Type B pancreatic cell (in vitro differentiated cells): ENCODE data around the gene ARMH1. TPM values are rescaled to one million over a fixed set of nuclear protein-coding genes. Genes with fewer than 3 reads are reported as not detected.

Experiments
- DNase-seq: peaks from one replicate; pipeline ENCODE4 v3.0.0; 2021; ENCODE audit warnings: mixed read lengths; ENCODE audit not compliant: unreplicated experiment; ENCODE audit errors: extremely low spot score
- H3K27ac Mint-ChIP-seq: 2 replicates; pipeline ENCODE4 v1.8.0; 2021; ENCODE audit warnings: mild to moderate bottlenecking, mixed read lengths
- H3K27me3 Mint-ChIP-seq: 2 replicates; pipeline ENCODE4 v1.8.0; 2021; ENCODE audit warnings: mixed read lengths
- H3K36me3 Mint-ChIP-seq: 2 replicates; pipeline ENCODE4 v1.8.0; 2021; ENCODE audit warnings: mixed read lengths
- H3K4me1 Mint-ChIP-seq: one replicate; pipeline ENCODE4 v1.8.0; 2021; ENCODE audit warnings: mixed read lengths; ENCODE audit not compliant: unreplicated experiment
- H3K4me3 Mint-ChIP-seq: 2 replicates; pipeline ENCODE4 v1.8.0; 2021; ENCODE audit warnings: mild to moderate bottlenecking, mixed read lengths
- H3K9me3 Mint-ChIP-seq: 2 replicates; pipeline ENCODE4 v1.8.0; 2021; ENCODE audit warnings: mixed read lengths
- CTCF ChIP-seq: fragments of 200-600 bp; sonication (generic); conservative IDR thresholded peaks from 2 replicates; pipeline ENCODE4 v1.5.0; 2021; ENCODE audit warnings: antibody characterized with exemption, mild to moderate bottlenecking
- total RNA-seq: library from RNA; stranded (reverse); gene quantifications from 2 replicates; pipeline ENCODE4 v1.2.1, GENCODE V29; 2021; ENCODE audit warnings: low replicate concordance

Gene ARMH1
- total RNA-seq, 1 donor from 2014 or later: 11.6 TPM

GRCh38 chr1:44652445-44653106, 21.9 kb upstream of the ARMH1 start:
- Mint-ChIP-seq H3K4me1 (peaks cover 19% of the 10 kb centered on the region), H3K27ac (no peak overlapping the region), H3K9me3 (no peaks in the 10 kb centered on the region), H3K36me3 (peaks cover 21% of the 10 kb centered on the region), H3K4me3 (no peak overlapping the region), H3K27me3 (no peaks in the 10 kb centered on the region)
- DNase-seq: peak; percentile 83
- TF ChIP-seq CTCF: peak; percentile 97

GRCh38 chr1:44653107-44653964, 21.2 kb upstream of the ARMH1 start:
- H3K9me3 Mint-ChIP-seq: no peaks in the 10 kb centered on the region
- H3K4me1 Mint-ChIP-seq: peaks cover 19% of the 10 kb centered on the region
- no peaks in the 10 kb centered on the region for H3K27me3 Mint-ChIP-seq
- peaks cover 16% of the 10 kb centered on the region for H3K36me3 Mint-ChIP-seq
- no peak overlapping the region for H3K27ac Mint-ChIP-seq
- DNase-seq: no peak
- no peak overlapping the region for H3K4me3 Mint-ChIP-seq
- TF ChIP-seq CTCF: peak; percentile 9

- H3K4me3 Mint-ChIP-seq: no peak overlapping the region
- no peak for DNase-seq
- H3K27ac Mint-ChIP-seq: no peak overlapping the region
- TF ChIP-seq CTCF: no peak
- H3K9me3 Mint-ChIP-seq: no peaks in the 10 kb centered on the region
- no peaks in the 10 kb centered on the region for H3K27me3 Mint-ChIP-seq
- peaks cover 12% of the 10 kb centered on the region for H3K4me1 Mint-ChIP-seq
- H3K36me3 Mint-ChIP-seq: peaks cover 9% of the 10 kb centered on the region
These were observed 19.8 kb upstream of the ARMH1 start for GRCh38 chr1:44654621-44655187.

- peaks cover 8% of the 10 kb centered on the region for H3K36me3 Mint-ChIP-seq
- H3K4me1 Mint-ChIP-seq: peaks cover 5% of the 10 kb centered on the region
- H3K27me3 Mint-ChIP-seq: no peaks in the 10 kb centered on the region
- peak overlapping the region; percentile 39 for H3K27ac Mint-ChIP-seq
- H3K4me3 Mint-ChIP-seq: no peak overlapping the region
- no peak for DNase-seq
- no peaks in the 10 kb centered on the region for H3K9me3 Mint-ChIP-seq
- TF ChIP-seq CTCF: peak; percentile 78
These were observed 18.9 kb upstream of the ARMH1 start for GRCh38 chr1:44655609-44656008.

- H3K9me3 Mint-ChIP-seq: no peaks in the 10 kb centered on the region
- H3K4me3 Mint-ChIP-seq: no peak overlapping the region
- H3K4me1 Mint-ChIP-seq: peaks cover 4% of the 10 kb centered on the region
- H3K36me3 Mint-ChIP-seq: no peaks in the 10 kb centered on the region
- no peak overlapping the region for H3K27ac Mint-ChIP-seq
- DNase-seq: no peak
- no peaks in the 10 kb centered on the region for H3K27me3 Mint-ChIP-seq
- no peak for TF ChIP-seq CTCF
These were observed 14.9 kb upstream of the ARMH1 start for GRCh38 chr1:44659566-44659965.
